Esophagus squamous epithelium (tissue), 4 donors: Measurements from ENCODE around the gene ERC2.

Source experiments
- CTCF ChIP-seq, 6 experiments: fragments of 450-650 bp in 4 of 6; fragments of 200-600 bp in 2 of 6; sonication (generic) in 2 of 6; IDR thresholded peaks; one replicate each; pipeline ENCODE4 v1.5.1; 2016 to 2019; ENCODE audit warnings: antibody characterized with exemption in 6 of 6, mild to moderate bottlenecking in 4 of 6, moderate library complexity in 4 of 6
- POLR2A ChIP-seq, 4 donors: fragments of 450-650 bp; IDR thresholded peaks; one replicate each; pipeline ENCODE4 v1.6.1; 2017; ENCODE audit warnings: antibody characterized with exemption in 4 of 4, mild to moderate bottlenecking in 4 of 4, moderate library complexity in 3 of 4

GRCh38 chr3:56379723-56380287 lies 88.5 kb downstream of the ERC2 start:
- no peak for TF ChIP-seq CTCF (IDR thresholded peaks at IDR 0.05)
- TF ChIP-seq POLR2A (IDR thresholded peaks at IDR 0.05) = no peak
